WTC11 (cell line): ENCODE measurements around the gene GEMIN5. TPM values are rescaled to one million over a fixed set of nuclear protein-coding genes. Genes with fewer than 3 reads are reported as not detected.
A peak's percentile ranks its signal among the peaks of the same experiment; 100 is the strongest.

ENCODE experiments used
- ATAC-seq: fragments of 200-7000 bp; cut with Tn5 transposase; 2 replicates; pipeline ENCODE4 v1.10.0; 2021; ENCODE audit warnings: mild to moderate bottlenecking, moderate library complexity
- CTCF ChIA-PET: fragments of 300-600 bp; sonication (Branson Sonifier 250); formaldehyde crosslinking; loops from one replicate; lab custom pipeline; 2021; ENCODE audit warnings: antibody characterized with exemption; lab: Charles Lee
- POLR2A ChIA-PET: fragments of 350-600 bp; sonication (Branson Sonifier 250); formaldehyde crosslinking; loops from one replicate; lab custom pipeline; 2021; ENCODE audit warnings: antibody characterized with exemption; lab: Charles Lee
- DNase-seq: peaks from one replicate; pipeline ENCODE4 v3.0.0; 2021; ENCODE audit warnings: low spot score
- H3K27ac Mint-ChIP-seq: 2 replicates; pipeline ENCODE4 v1.8.0; 2021; ENCODE audit warnings: mixed read lengths
- H3K27me3 Mint-ChIP-seq: 2 replicates; pipeline ENCODE4 v1.8.0; 2021; ENCODE audit warnings: low read depth, mild to moderate bottlenecking, moderate library complexity, mixed read lengths
- H3K36me3 Mint-ChIP-seq: 2 replicates; pipeline ENCODE4 v1.8.0; 2021; ENCODE audit warnings: mixed read lengths
- H3K4me1 Mint-ChIP-seq: 2 replicates; pipeline ENCODE4 v1.8.0; 2022; ENCODE audit warnings: mixed read lengths
- H3K4me3 Mint-ChIP-seq: 2 replicates; pipeline ENCODE4 v1.8.0; 2021; ENCODE audit warnings: mild to moderate bottlenecking, moderate library complexity, mixed read lengths
- H3K9me3 Mint-ChIP-seq: 2 replicates; pipeline ENCODE4 v1.8.0; 2021; ENCODE audit warnings: mixed read lengths
- CREB1 ChIP-seq: sonication (generic); formaldehyde crosslinking; IDR thresholded peaks from 2 replicates; pipeline ENCODE4 v1.8.0; 2023; ENCODE audit warnings: mild to moderate bottlenecking, missing genetic modification reagents
- ELF4 ChIP-seq: sonication (generic); formaldehyde crosslinking; IDR thresholded peaks from 2 replicates; pipeline ENCODE4 v1.8.1; 2022; ENCODE audit warnings: low read depth, mild to moderate bottlenecking, moderate library complexity, missing genetic modification reagents
- GTF2I ChIP-seq: fragments of 250-450 bp; sonication (Bioruptor Pico); conservative IDR thresholded peaks from 2 replicates; pipeline ENCODE4 v1.4.0; 2021; ENCODE audit warnings: mild to moderate bottlenecking
- MYBL2 ChIP-seq: sonication (generic); formaldehyde crosslinking; IDR thresholded peaks from 2 replicates; pipeline ENCODE4 v1.8.1; 2023; ENCODE audit warnings: mild to moderate bottlenecking, moderate library complexity, missing genetic modification reagents
- NR3C1 ChIP-seq: sonication (generic); formaldehyde crosslinking; conservative IDR thresholded peaks from 2 replicates; pipeline ENCODE4 v1.8.1; 2023; ENCODE audit warnings: low read depth, mild to moderate bottlenecking, missing genetic modification reagents
- SMAD4 ChIP-seq: sonication (generic); formaldehyde crosslinking; IDR thresholded peaks from 2 replicates; pipeline ENCODE4 v1.8.0; 2022; ENCODE audit warnings: mild to moderate bottlenecking, missing genetic modification reagents
- TP53 ChIP-seq: sonication (generic); formaldehyde crosslinking; IDR thresholded peaks from 2 replicates; pipeline ENCODE4 v1.8.1; 2023; ENCODE audit warnings: mild to moderate bottlenecking, missing genetic modification reagents
- ZNF232 ChIP-seq: sonication (generic); formaldehyde crosslinking; IDR thresholded peaks from 2 replicates; pipeline ENCODE4 v1.8.0; 2022; ENCODE audit warnings: mild to moderate bottlenecking, missing genetic modification reagents
- total RNA-seq: library from RNA; stranded (reverse); gene quantifications from 3 replicates; pipeline ENCODE4 v1.2.3, GENCODE V29; 2021
- TF ChIP-seq, protein P1 (sequence below): sonication (generic); formaldehyde crosslinking; IDR thresholded peaks from 2 replicates; pipeline ENCODE4 v1.8.1; 2022; ENCODE audit warnings: missing genetic modification reagents, borderline replicate concordance
- TF ChIP-seq, protein P2 (sequence below): sonication (generic); formaldehyde crosslinking; IDR thresholded peaks from 2 replicates; pipeline ENCODE4 v1.8.0; 2023; ENCODE audit warnings: missing genetic modification reagents, mild to moderate bottlenecking, borderline replicate concordance
- TF ChIP-seq, protein P3 (sequence below): sonication (generic); formaldehyde crosslinking; IDR thresholded peaks from 2 replicates; pipeline ENCODE4 v1.8.0; 2023; ENCODE audit warnings: missing genetic modification reagents
- TF ChIP-seq, protein P4 (sequence below): sonication (generic); formaldehyde crosslinking; IDR thresholded peaks from 2 replicates; pipeline ENCODE4 v1.8.1; 2023; ENCODE audit warnings: mild to moderate bottlenecking, missing genetic modification reagents, moderate library complexity
- TF ChIP-seq, protein P5 (sequence below): sonication (generic); formaldehyde crosslinking; IDR thresholded peaks from 2 replicates; pipeline ENCODE4 v1.8.1; 2023; ENCODE audit warnings: mild to moderate bottlenecking, moderate library complexity, missing genetic modification reagents
- TF ChIP-seq, protein P6 (sequence below): sonication (generic); formaldehyde crosslinking; IDR thresholded peaks from 2 replicates; pipeline ENCODE4 v1.8.1; 2023; ENCODE audit warnings: mild to moderate bottlenecking, missing genetic modification reagents
- TF ChIP-seq, protein P7 (sequence below): sonication (generic); formaldehyde crosslinking; IDR thresholded peaks from 2 replicates; pipeline ENCODE4 v1.8.1; 2023; ENCODE audit warnings: mild to moderate bottlenecking, missing genetic modification reagents, moderate library complexity
- TF ChIP-seq, protein P8 (sequence below): fragments of 250-450 bp; sonication (Bioruptor Pico); IDR thresholded peaks from 2 replicates; pipeline ENCODE4 v1.9.0; 2021; ENCODE audit warnings: mild to moderate bottlenecking, borderline replicate concordance

The GEMIN5 gene
- total RNA-seq, 1 experiment from 2014 or later: 34.8 TPM

DNA sequence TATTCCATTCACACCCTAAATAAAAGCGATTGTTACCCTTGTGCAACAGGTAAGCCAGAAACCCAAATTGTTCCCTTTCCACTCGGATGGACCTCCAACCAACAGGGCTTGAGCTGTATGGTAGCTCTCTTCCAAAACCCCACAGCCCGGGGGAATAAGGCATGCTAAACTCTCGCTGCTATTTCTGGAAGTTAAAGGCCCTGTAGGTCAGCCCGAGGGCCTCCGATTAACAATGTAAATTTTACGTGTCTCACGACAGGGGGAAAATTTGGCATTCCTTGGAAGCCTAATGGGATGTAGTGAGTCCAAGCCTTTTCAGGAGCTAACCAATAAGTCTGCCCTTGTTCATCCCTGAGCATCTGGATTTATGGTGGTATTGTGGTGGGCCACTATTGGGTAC lies 53.6 kb downstream of the GEMIN5 start:
- ATAC-seq (peak; percentile 77), DNase-seq (peak; percentile 25)
- Mint-ChIP-seq H3K4me1 (peaks cover 7% of the 10 kb centered on the region), H3K9me3 (peaks cover 51% of the 10 kb centered on the region), H3K36me3 (peaks cover 76% of the 10 kb centered on the region), H3K4me3 (no peak overlapping the region), H3K27ac (no peak overlapping the region), H3K27me3 (no peaks in the 10 kb centered on the region; the same call in 1 of the 2 replicates)
- CTCF ChIA-PET: no interaction called here
- TF ChIP-seq SMAD4 (no peak), ZNF232 (CRISPR knock-in tag) (no peak), GTF2I (CRISPR knock-in tag) (no peak), NR3C1 (CRISPR knock-in tag) (no peak)
- TF ChIP-seq, protein P1, sequence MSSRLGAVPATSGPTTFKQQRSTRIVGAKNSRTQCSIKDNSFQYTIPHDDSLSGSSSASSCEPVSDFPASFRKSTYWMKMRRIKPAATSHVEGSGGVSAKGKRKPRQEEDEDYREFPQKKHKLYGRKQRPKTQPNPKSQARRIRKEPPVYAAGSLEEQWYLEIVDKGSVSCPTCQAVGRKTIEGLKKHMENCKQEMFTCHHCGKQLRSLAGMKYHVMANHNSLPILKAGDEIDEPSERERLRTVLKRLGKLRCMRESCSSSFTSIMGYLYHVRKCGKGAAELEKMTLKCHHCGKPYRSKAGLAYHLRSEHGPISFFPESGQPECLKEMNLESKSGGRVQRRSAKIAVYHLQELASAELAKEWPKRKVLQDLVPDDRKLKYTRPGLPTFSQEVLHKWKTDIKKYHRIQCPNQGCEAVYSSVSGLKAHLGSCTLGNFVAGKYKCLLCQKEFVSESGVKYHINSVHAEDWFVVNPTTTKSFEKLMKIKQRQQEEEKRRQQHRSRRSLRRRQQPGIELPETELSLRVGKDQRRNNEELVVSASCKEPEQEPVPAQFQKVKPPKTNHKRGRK (CRISPR knock-in tag): no peak
- TF ChIP-seq, protein P2, sequence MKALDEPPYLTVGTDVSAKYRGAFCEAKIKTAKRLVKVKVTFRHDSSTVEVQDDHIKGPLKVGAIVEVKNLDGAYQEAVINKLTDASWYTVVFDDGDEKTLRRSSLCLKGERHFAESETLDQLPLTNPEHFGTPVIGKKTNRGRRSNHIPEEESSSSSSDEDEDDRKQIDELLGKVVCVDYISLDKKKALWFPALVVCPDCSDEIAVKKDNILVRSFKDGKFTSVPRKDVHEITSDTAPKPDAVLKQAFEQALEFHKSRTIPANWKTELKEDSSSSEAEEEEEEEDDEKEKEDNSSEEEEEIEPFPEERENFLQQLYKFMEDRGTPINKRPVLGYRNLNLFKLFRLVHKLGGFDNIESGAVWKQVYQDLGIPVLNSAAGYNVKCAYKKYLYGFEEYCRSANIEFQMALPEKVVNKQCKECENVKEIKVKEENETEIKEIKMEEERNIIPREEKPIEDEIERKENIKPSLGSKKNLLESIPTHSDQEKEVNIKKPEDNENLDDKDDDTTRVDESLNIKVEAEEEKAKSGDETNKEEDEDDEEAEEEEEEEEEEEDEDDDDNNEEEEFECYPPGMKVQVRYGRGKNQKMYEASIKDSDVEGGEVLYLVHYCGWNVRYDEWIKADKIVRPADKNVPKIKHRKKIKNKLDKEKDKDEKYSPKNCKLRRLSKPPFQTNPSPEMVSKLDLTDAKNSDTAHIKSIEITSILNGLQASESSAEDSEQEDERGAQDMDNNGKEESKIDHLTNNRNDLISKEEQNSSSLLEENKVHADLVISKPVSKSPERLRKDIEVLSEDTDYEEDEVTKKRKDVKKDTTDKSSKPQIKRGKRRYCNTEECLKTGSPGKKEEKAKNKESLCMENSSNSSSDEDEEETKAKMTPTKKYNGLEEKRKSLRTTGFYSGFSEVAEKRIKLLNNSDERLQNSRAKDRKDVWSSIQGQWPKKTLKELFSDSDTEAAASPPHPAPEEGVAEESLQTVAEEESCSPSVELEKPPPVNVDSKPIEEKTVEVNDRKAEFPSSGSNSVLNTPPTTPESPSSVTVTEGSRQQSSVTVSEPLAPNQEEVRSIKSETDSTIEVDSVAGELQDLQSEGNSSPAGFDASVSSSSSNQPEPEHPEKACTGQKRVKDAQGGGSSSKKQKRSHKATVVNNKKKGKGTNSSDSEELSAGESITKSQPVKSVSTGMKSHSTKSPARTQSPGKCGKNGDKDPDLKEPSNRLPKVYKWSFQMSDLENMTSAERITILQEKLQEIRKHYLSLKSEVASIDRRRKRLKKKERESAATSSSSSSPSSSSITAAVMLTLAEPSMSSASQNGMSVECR (CRISPR knock-in tag): no peak
- TF ChIP-seq, protein P3, sequence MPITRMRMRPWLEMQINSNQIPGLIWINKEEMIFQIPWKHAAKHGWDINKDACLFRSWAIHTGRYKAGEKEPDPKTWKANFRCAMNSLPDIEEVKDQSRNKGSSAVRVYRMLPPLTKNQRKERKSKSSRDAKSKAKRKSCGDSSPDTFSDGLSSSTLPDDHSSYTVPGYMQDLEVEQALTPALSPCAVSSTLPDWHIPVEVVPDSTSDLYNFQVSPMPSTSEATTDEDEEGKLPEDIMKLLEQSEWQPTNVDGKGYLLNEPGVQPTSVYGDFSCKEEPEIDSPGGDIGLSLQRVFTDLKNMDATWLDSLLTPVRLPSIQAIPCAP (CRISPR knock-in tag): no peak
- TF ChIP-seq, protein P4, sequence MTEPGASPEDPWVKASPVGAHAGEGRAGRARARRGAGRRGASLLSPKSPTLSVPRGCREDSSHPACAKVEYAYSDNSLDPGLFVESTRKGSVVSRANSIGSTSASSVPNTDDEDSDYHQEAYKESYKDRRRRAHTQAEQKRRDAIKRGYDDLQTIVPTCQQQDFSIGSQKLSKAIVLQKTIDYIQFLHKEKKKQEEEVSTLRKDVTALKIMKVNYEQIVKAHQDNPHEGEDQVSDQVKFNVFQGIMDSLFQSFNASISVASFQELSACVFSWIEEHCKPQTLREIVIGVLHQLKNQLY (CRISPR knock-in tag): no peak
- POLR2A ChIA-PET: no interaction called here

DNA sequence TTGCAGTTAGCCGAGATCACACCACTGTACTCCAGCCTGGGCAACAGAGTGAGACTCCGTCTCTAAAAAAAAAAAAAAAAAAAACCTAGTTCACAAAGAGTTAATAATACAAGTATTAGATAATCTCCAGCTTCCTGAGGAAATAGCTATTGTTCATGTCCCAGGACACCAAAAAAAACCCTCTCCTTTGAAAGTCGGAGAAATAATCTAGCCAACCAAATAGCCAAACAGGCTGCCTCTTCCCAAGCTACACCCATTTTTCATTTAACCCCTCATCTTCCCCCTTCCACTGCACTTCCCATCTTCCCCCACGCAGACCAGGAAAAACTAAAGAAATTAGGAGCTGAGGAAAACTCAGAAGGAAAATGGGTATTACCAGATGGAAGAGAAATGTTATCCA lies 56.0 kb downstream of the GEMIN5 start:
- peaks cover 7% of the 10 kb centered on the region for H3K4me1 Mint-ChIP-seq
- H3K4me3 Mint-ChIP-seq: no peak overlapping the region
- peaks cover 73% of the 10 kb centered on the region for H3K36me3 Mint-ChIP-seq
- peaks cover 60% of the 10 kb centered on the region for H3K9me3 Mint-ChIP-seq
- H3K27me3 Mint-ChIP-seq: no peaks in the 10 kb centered on the region; the same call in 1 of the 2 replicates
- ChIA-PET CTCF (interaction anchor here (0.6 kb wide), 1 partner anchor 13 kb away, joined by 3 read pairs; no protein-coding TSS in a partner anchor), POLR2A (interaction anchor here (0.6 to 0.7 kb wide), 2 partner anchors 26 to 114 kb away, joined by 3 to 4 read pairs; no protein-coding TSS in a partner anchor)
- DNase-seq: no peak
- no peak for ATAC-seq
- no peak overlapping the region for H3K27ac Mint-ChIP-seq
- TF ChIP-seq, protein P5, sequence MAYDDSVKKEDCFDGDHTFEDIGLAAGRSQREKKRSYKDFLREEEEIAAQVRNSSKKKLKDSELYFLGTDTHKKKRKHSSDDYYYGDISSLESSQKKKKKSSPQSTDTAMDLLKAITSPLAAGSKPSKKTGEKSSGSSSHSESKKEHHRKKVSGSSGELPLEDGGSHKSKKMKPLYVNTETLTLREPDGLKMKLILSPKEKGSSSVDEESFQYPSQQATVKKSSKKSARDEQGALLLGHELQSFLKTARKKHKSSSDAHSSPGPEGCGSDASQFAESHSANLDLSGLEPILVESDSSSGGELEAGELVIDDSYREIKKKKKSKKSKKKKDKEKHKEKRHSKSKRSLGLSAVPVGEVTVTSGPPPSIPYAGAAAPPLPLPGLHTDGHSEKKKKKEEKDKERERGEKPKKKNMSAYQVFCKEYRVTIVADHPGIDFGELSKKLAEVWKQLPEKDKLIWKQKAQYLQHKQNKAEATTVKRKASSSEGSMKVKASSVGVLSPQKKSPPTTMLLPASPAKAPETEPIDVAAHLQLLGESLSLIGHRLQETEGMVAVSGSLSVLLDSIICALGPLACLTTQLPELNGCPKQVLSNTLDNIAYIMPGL (CRISPR knock-in tag): no peak
- TF ChIP-seq CREB1 (CRISPR knock-in tag) (no peak), TP53 (CRISPR knock-in tag) (no peak), ELF4 (CRISPR knock-in tag) (no peak), MYBL2 (no peak)
- TF ChIP-seq, protein P6, sequence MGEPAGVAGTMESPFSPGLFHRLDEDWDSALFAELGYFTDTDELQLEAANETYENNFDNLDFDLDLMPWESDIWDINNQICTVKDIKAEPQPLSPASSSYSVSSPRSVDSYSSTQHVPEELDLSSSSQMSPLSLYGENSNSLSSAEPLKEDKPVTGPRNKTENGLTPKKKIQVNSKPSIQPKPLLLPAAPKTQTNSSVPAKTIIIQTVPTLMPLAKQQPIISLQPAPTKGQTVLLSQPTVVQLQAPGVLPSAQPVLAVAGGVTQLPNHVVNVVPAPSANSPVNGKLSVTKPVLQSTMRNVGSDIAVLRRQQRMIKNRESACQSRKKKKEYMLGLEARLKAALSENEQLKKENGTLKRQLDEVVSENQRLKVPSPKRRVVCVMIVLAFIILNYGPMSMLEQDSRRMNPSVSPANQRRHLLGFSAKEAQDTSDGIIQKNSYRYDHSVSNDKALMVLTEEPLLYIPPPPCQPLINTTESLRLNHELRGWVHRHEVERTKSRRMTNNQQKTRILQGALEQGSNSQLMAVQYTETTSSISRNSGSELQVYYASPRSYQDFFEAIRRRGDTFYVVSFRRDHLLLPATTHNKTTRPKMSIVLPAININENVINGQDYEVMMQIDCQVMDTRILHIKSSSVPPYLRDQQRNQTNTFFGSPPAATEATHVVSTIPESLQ (CRISPR knock-in tag): no peak
- TF ChIP-seq, protein P7, sequence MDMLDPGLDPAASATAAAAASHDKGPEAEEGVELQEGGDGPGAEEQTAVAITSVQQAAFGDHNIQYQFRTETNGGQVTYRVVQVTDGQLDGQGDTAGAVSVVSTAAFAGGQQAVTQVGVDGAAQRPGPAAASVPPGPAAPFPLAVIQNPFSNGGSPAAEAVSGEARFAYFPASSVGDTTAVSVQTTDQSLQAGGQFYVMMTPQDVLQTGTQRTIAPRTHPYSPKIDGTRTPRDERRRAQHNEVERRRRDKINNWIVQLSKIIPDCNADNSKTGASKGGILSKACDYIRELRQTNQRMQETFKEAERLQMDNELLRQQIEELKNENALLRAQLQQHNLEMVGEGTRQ (CRISPR knock-in tag): no peak
- TF ChIP-seq, protein P8, sequence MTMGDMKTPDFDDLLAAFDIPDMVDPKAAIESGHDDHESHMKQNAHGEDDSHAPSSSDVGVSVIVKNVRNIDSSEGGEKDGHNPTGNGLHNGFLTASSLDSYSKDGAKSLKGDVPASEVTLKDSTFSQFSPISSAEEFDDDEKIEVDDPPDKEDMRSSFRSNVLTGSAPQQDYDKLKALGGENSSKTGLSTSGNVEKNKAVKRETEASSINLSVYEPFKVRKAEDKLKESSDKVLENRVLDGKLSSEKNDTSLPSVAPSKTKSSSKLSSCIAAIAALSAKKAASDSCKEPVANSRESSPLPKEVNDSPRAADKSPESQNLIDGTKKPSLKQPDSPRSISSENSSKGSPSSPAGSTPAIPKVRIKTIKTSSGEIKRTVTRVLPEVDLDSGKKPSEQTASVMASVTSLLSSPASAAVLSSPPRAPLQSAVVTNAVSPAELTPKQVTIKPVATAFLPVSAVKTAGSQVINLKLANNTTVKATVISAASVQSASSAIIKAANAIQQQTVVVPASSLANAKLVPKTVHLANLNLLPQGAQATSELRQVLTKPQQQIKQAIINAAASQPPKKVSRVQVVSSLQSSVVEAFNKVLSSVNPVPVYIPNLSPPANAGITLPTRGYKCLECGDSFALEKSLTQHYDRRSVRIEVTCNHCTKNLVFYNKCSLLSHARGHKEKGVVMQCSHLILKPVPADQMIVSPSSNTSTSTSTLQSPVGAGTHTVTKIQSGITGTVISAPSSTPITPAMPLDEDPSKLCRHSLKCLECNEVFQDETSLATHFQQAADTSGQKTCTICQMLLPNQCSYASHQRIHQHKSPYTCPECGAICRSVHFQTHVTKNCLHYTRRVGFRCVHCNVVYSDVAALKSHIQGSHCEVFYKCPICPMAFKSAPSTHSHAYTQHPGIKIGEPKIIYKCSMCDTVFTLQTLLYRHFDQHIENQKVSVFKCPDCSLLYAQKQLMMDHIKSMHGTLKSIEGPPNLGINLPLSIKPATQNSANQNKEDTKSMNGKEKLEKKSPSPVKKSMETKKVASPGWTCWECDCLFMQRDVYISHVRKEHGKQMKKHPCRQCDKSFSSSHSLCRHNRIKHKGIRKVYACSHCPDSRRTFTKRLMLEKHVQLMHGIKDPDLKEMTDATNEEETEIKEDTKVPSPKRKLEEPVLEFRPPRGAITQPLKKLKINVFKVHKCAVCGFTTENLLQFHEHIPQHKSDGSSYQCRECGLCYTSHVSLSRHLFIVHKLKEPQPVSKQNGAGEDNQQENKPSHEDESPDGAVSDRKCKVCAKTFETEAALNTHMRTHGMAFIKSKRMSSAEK (CRISPR knock-in tag): no peak
